GM18861 (cell line): ENCODE measurements around the gene CDYL2.

Source experiments
- ATAC-seq: cut with Tn5 transposase; IDR thresholded peaks from one replicate; pipeline ENCODE4 v1.9.1; 2021; ENCODE audit not compliant: unreplicated experiment

CDYL2 gene

GRCh38 chr16:80604600-80605355, 199.6 kb downstream of the CDYL2 start:
- ATAC-seq: no peak

- ATAC-seq: no peak
Observed at GRCh38 chr16:80602894-80603293, 201.5 kb downstream of the CDYL2 start.

GRCh38 chr16:80601182-80601581, 203.2 kb downstream of the CDYL2 start:
- ATAC-seq: no peak

DNA sequence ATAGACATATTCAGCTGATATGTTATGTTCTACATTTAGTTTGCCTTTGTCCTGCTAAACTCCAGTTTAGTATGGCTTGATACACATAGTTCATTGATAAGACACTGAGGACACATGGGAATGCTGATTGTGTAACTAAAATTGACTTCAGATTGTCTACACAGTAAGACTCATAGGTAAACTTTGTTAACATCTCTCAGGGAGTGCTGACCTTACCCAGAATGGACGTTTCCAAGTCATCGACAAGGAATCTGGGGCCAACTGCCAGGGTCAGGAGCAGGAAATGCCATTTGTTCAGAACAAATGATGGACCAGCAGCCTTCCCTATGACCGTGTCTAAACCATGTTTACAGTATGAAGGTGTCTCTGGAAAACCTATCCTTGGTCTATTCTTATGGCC, 204.9 kb downstream of the CDYL2 start:
- ATAC-seq: no peak

DNA sequence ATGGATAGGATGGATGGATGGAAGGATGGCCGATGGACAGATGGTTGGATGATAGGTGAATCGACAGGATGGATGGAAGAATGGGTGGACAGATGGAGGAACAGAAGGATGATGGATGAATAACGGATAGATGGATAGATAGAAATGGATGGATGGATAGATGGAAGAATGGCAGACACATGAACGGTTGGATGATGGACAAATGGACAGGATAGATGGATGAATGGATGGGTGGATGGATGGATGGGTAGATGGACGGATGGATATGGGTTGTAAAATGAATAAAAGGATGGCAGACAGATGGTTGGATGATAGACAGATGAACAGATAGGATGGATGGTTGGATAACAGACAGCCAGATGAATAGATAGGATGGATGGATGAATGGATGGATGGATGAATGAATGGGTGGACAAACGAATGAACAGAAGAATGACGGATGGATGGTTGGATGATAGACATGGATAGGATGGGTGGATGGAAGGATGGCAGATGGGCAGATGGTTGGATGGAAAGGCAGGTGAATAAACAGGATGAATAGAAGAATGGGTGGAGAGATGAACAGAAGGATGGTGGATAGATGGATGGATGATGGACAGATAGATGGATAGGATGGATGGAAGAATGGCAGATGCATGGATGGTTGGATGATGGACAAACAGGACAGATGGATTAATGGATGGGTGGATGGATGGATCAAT, 207.7 kb downstream of the CDYL2 start:
- ATAC-seq: no peak

- ATAC-seq: no peak
Observed at GRCh38 chr16:80594756-80595155, 209.6 kb downstream of the CDYL2 start.

DNA sequence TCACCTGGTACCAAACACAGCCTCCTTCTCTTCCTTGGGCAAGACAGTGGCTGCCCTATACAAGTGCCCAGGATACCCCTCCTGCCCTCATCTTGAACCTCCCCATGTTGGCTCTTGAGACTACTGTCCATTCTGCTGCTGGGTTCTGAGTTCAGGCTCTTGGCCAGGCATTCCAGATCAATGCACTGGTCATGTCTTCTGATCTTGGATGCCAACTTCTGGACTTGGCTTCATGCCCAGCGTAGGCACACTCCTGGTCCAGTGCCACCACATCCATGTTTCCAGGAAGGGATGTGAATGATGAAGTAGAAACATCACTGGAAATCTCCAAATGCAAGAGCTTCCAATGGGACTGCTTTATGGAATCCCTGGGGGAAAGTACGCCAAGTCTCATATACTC, 212.1 kb downstream of the CDYL2 start:
- no peak for ATAC-seq

DNA sequence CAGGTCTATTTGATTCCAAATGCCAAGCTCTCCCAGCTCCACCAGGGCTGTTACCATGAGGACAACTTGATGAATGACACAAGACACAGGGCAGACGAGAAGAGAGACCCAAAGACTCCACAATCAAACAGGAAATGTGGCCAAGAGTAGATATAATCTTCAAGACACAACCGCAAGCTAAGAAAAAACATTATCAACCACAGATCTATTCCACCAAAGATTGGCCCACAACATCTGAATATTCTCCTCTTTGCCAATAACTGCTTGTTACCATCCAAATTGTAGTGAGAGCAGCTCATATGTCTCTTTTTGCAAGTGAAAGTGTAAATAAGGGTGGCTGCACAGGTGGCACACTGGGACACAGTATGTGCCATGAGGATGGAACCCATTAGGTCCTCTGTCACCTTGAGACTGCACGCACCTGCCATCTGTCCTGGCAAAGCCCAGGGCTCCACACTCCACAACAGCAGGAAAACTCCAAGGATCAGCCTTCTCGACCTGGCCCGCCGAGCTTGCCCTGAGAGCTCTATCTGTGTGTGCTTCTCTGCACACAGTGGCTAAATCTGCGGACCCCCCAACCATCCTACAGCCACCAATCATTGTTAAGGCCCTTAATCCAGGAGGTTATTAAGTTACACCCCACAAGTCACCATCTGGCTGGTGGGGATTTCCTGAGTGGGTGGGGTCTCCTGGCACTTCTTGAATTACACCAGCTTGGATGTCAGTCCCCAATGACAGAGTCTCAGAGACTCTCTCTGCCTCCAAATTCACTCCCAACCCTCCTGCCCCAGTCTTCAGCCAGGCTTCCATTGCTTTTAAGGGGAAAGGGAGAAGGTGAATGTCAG, 213.1 kb downstream of the CDYL2 start:
- ATAC-seq: no peak

GRCh38 chr16:80587071-80587470, 217.3 kb downstream of the CDYL2 start:
- no peak for ATAC-seq

- ATAC-seq: no peak
Observed at GRCh38 chr16:80586476-80586875, 217.9 kb downstream of the CDYL2 start.

DNA sequence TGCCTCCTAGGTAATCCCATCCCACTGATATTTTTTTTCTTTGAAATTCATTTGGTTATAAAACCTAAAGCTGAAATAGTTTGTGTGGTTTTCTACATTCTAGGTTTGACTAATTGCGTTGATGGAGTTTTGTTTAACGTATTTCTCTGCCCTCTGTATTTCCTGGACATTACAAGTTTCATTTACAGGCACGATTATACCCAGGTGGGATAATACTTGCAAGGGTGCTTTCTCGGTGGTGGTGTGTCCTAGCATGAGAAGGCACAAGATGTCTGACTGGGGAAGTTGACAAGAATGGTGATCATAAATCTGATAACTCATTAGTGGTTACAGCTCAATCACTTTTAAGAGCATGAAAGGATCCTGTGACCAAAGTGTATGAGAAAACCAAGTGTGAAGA, 218.6 kb downstream of the CDYL2 start:
- ATAC-seq: no peak

DNA sequence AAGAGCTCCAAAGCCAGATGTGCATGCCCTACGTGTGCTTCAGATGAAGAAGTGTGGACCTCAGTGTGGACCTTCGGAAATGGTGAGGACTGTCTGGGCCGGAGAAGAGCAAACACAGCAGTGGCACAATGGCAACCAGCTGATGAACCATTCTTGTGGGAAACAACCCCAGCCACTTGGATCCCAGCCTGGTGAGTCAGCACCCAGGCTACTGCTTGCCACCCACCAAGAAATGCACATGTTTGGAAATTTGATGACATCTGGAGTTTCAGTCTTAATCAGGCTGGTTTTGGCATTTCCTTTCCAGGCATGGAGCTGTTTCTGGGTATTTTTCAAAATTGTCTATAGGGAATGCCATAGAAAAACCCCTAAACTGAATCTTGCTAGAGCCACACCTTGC, 220.9 kb downstream of the CDYL2 start:
- no peak for ATAC-seq

GRCh38 chr16:80580109-80580832, 224.1 kb downstream of the CDYL2 start:
- ATAC-seq: peak; percentile 81

DNA sequence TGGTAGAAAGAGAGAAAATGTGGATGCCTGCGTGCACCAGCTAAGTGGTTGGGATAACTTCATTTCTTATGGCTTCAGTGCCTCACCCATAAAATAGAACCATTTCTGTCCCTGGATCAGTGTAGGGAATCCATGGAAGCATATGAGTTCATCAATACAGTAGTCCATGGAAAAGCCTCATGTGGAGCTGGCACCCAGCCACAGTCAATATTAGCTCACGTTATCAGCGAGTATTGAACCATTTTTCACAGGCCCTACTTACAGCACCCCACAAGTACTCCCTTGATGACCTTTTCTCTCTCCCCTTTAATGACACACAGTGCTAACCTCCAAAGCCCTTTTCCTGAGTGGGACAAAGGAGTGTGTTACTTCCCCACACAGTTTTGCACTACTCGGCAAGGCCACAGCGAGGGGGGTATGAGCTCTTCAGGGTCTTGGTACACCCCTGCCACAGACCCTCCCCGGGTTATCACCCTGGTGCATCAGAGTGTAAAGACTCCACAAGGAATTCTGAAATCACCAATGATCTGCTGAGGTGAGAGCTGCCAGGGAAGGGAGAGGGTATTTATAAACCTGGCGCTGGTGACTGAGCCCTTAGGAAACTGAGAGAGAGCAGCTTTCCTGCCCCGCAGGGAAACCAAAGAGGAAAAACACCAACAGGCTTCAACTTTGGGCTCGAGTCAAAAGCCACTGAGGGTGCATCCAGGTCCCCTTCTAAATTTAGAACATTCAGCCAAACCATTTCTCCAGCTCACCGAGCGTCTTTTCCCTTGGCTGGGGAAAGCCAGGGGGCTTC, 226.7 kb downstream of the CDYL2 start:
- no peak for ATAC-seq

DNA sequence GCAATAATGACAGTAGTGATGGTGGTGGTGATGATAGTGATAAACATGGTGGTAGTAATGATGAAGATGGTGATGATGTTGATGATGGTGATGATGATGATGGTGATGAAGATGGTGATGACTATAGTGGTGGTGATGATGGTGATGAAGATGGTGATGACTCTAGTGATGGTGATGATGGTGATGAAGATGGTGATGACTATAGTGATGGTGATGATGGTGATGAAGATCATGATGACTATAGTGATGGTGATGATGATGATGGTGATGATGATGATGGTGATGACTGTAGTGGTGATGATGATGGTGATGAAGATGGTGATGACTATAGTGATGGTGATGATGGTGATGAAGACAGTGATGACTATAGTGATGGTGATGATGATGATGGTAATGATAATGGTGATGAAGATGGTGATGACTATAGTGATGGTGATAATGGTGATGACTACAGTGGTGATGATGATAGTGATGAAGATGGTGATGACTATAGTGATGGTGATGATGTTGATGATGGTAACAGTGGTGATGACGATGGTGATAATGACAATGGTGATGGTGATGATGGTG, 228.0 kb downstream of the CDYL2 start:
- no peak for ATAC-seq

- no peak for ATAC-seq
Observed at GRCh38 chr16:80573700-80574120, 230.7 kb downstream of the CDYL2 start.

DNA sequence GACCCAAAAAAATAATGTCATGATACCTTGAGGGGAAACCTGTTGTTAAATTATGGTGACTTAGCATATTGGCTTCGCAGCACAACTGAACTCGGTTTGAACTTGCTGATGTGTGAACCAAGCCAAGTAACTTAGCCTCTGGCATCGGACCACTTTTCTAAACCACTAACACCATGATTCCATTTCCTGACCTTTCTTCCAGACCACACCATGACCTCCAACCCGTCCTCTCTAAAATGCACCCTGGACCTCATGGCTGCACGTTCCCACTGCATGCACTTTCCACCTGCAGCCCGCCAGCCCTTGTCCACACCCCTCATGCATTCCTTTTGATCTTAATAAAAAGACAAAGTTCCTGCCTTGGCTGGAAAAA, 234.3 kb downstream of the CDYL2 start:
- no peak for ATAC-seq

GRCh38 chr16:80569440-80570105, 234.8 kb downstream of the CDYL2 start:
- no peak for ATAC-seq

DNA sequence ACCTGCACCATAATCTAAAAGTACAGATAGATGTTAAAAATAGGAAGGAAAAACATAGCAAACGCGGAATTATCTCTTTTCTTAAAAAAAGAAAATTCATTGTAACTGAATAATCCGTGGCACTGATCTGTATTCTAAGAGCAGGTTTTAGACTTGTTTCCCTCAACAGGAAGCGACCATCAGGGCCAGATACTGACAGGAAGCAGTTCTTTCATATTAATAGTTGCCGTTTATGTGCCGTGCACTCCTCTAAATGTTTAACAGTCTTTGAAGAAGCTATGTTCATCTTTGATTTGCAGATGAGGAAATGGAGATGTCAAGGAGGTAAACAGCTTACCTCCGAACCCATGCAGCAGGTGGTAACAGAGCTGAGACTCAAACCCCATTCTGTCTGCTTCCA, 240.0 kb downstream of the CDYL2 start:
- no peak for ATAC-seq
